Activated CD4-positive, alpha-beta T cell treated with anti-CD3 and anti-CD28 coated beads, Interleukin-2, amount 10 ng/mL, durations not matched to agents 24 days and 14 days (primary cell): ENCODE data around the gene QSOX2. TPM values are rescaled to one million over a fixed set of nuclear protein-coding genes. Genes with fewer than 3 reads are reported as not detected.
A peak's percentile ranks its signal among the peaks of the same experiment; 100 is the strongest.

Experiments
- DNase-seq: peaks from one replicate; pipeline ENCODE4 v3.0.0; 2022
- H3K27ac Mint-ChIP-seq: one replicate; pipeline ENCODE4 v1.8.0; 2022; ENCODE audit warnings: mild to moderate bottlenecking, mixed read lengths
- H3K27me3 Mint-ChIP-seq: one replicate; pipeline ENCODE4 v1.8.0; 2022; ENCODE audit warnings: mixed read lengths
- H3K36me3 Mint-ChIP-seq: one replicate; pipeline ENCODE4 v1.8.0; 2022; ENCODE audit warnings: low read depth, mild to moderate bottlenecking, mixed read lengths
- H3K4me1 Mint-ChIP-seq: one replicate; pipeline ENCODE4 v1.8.0; 2021; ENCODE audit warnings: mixed read lengths
- H3K4me3 Mint-ChIP-seq: one replicate; pipeline ENCODE4 v1.8.0; 2022; ENCODE audit warnings: mild to moderate bottlenecking, moderate library complexity, mixed read lengths
- H3K9me3 Mint-ChIP-seq: one replicate; pipeline ENCODE4 v1.8.0; 2021; ENCODE audit warnings: mixed read lengths
- intact Hi-C: fragments of 100-400 bp; cut with micrococcal nuclease; formaldehyde crosslinking; loops from one replicate; pipeline ENCODE4 v1.15.1; 2023
- total RNA-seq: library from RNA; stranded (reverse); gene quantifications from 2 replicates; pipeline ENCODE4 v1.2.3, GENCODE V29; 2022

Gene QSOX2
- total RNA-seq, 1 donor from 2014 or later = 28.0 TPM

GRCh38 chr9:136171801-136172411 lies 73.7 kb downstream of the QSOX2 start:
- DNase-seq = no peak
- H3K27ac Mint-ChIP-seq = no peak overlapping the region
- H3K4me3 Mint-ChIP-seq = no peak overlapping the region
- intact Hi-C loops = no loop called here
- peaks cover 2% of the 10 kb centered on the region for H3K27me3 Mint-ChIP-seq
- H3K9me3 Mint-ChIP-seq = no peaks in the 10 kb centered on the region
- no peaks in the 10 kb centered on the region for H3K36me3 Mint-ChIP-seq
- no peaks in the 10 kb centered on the region for H3K4me1 Mint-ChIP-seq

GRCh38 chr9:136171009-136171800 lies 74.4 kb downstream of the QSOX2 start:
- no peaks in the 10 kb centered on the region for H3K9me3 Mint-ChIP-seq
- DNase-seq = no peak
- intact Hi-C loops = no loop called here
- no peak overlapping the region for H3K4me3 Mint-ChIP-seq
- H3K36me3 Mint-ChIP-seq = no peaks in the 10 kb centered on the region
- H3K27me3 Mint-ChIP-seq = peaks cover 2% of the 10 kb centered on the region
- H3K27ac Mint-ChIP-seq = no peak overlapping the region
- no peaks in the 10 kb centered on the region for H3K4me1 Mint-ChIP-seq

DNA sequence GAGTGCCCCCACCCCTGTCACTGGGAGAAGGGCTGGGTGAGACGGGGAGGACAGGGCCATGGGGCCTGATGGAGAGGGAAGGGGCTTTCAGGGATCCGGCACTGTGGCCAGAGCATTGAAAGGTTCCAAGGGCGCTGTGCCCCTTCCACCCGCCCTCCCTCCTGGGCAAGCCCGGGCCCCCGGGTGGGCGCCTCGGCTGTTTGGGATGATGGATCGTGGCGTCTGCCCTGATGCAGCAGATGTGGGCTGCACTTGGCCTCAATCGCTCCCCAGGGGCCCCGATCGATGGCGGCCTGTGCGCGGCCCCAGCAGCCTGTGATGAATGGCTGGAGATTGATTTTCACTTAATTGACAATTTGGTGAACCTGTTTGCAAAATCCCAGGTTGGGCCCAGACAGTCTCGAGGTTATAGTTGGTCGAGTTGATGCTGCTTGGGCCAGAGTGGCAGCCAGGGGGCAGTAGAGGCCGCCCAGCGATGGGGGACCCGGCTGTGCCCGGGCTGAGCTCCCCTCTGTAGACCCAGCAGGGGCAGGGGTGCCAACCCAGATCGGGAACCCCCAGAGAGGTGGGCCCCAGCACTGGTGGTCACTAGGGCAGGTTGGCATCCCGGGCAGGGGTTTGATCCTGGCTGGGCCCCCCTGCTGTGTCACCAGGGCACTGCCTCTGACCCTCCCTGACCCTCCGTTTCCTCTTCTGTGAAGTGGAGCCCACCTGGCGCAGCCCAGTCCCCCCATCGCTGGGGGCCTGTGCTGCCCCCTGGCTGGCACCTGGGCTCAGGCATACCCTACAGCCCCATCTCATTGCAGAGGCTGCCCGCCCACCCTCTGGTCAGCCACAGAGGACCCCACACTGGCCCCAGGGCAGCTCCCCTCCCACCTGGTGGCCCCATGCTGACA lies 75.4 kb downstream of the QSOX2 start:
- Mint-ChIP-seq H3K4me3 (no peak overlapping the region), H3K27ac (no peak overlapping the region), H3K9me3 (no peaks in the 10 kb centered on the region), H3K36me3 (no peaks in the 10 kb centered on the region), H3K4me1 (no peaks in the 10 kb centered on the region), H3K27me3 (peaks cover 2% of the 10 kb centered on the region)
- intact Hi-C loops = loop anchor here (1.0 kb wide), 1 partner anchor 113 kb away; no protein-coding TSS in a partner anchor
- DNase-seq = peak; percentile 86

DNA sequence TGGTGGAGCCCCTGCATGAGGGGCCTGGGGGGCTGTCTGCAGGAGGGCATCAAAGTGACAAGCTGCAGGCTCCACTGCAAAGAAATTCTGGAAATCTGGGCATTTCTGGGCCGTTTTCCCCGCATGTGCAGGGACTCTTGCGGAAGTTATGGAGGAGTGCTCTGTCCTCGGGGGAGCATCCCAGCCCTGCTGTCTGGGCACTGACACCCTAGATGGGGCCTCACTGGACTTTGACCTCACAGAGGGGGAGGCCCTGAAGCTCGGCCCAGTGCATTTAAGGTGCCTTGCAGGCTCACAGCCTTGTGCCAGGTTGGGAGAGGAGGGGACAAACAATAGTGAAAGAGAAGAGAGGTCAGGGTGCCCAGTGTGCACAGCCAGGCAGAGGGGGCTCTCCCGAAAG lies 76.1 kb downstream of the QSOX2 start:
- no peaks in the 10 kb centered on the region for H3K4me1 Mint-ChIP-seq
- H3K27ac Mint-ChIP-seq = no peak overlapping the region
- intact Hi-C loops = no loop called here
- no peaks in the 10 kb centered on the region for H3K9me3 Mint-ChIP-seq
- H3K4me3 Mint-ChIP-seq = no peak overlapping the region
- peaks cover 4% of the 10 kb centered on the region for H3K27me3 Mint-ChIP-seq
- H3K36me3 Mint-ChIP-seq = no peaks in the 10 kb centered on the region
- no peak for DNase-seq

DNA sequence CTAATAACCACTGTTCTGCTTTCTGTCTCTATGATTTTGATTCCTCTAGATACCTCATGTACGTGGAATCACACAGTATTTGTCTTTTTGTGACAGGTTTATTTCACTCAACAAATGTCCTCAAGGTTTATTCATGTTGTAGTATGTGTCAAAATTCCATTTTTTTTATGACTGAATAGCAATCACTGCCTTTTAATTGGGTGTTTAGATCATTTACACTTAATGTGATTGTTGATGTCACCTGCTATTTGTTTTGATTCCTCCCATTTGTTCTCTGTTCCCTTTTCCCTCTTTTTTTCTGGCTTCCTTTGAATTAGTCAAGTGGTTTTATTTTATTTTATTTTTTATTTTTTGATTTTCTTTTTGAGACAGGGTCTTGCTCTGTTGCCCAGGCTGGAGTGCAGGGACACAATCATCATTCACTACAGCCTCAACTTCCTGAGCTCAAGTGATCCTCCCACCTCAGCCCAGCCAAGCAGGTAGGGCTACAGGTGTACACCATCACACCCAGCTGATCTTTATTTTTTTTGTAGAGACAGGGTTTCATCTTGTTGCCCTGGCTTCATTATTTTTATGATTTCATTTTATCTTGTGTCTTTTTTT lies 82.3 kb downstream of the QSOX2 start:
- H3K4me3 Mint-ChIP-seq = no peak overlapping the region
- no peaks in the 10 kb centered on the region for H3K4me1 Mint-ChIP-seq
- no peak for DNase-seq
- H3K9me3 Mint-ChIP-seq = no peaks in the 10 kb centered on the region
- H3K27ac Mint-ChIP-seq = no peak overlapping the region
- H3K27me3 Mint-ChIP-seq = peaks cover 5% of the 10 kb centered on the region
- no peaks in the 10 kb centered on the region for H3K36me3 Mint-ChIP-seq
- intact Hi-C loops = no loop called here

DNA sequence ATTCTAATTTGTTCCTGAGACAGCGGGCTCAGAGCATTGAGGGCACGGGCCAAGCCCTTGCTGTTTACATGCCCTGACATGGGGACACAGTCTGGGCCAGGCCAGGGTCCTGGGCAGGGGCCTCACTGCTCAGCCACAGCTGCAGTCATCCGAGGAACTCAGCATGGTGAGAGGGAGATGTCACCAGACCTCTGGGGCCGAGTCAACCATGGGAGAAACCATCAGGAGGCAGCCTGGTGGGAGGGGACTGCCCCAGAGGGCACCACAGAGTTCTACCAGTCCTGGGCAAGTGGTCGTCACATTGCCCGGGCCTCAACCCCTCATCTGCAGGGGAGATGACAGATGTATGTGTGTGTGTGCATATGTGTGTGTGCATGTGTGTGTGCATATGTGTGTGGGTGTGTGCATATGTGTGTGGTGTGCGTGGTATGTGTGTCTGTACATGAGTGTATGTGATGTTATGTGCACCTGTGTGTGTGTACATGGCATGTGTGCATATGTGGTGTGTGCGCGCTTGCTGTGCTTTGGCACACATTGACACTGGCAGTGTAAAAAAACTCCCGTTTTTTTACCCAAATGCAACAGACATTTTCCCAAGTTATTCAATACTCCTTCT lies 84.5 kb downstream of the QSOX2 start:
- H3K36me3 Mint-ChIP-seq = no peaks in the 10 kb centered on the region
- H3K9me3 Mint-ChIP-seq = no peaks in the 10 kb centered on the region
- DNase-seq = no peak
- no peaks in the 10 kb centered on the region for H3K4me1 Mint-ChIP-seq
- no peak overlapping the region for H3K4me3 Mint-ChIP-seq
- intact Hi-C loops = no loop called here
- no peak overlapping the region for H3K27ac Mint-ChIP-seq
- H3K27me3 Mint-ChIP-seq = peaks cover 5% of the 10 kb centered on the region

- Mint-ChIP-seq H3K27me3 (peaks cover 5% of the 10 kb centered on the region), H3K27ac (no peak overlapping the region), H3K4me1 (no peaks in the 10 kb centered on the region), H3K36me3 (no peaks in the 10 kb centered on the region), H3K9me3 (no peaks in the 10 kb centered on the region), H3K4me3 (no peak overlapping the region)
- no peak for DNase-seq
- intact Hi-C loops = no loop called here
These were observed 85.2 kb downstream of the QSOX2 start for GRCh38 chr9:136160381-136160841.

GRCh38 chr9:136159851-136160250 lies 85.8 kb downstream of the QSOX2 start:
- no peaks in the 10 kb centered on the region for H3K9me3 Mint-ChIP-seq

DNA sequence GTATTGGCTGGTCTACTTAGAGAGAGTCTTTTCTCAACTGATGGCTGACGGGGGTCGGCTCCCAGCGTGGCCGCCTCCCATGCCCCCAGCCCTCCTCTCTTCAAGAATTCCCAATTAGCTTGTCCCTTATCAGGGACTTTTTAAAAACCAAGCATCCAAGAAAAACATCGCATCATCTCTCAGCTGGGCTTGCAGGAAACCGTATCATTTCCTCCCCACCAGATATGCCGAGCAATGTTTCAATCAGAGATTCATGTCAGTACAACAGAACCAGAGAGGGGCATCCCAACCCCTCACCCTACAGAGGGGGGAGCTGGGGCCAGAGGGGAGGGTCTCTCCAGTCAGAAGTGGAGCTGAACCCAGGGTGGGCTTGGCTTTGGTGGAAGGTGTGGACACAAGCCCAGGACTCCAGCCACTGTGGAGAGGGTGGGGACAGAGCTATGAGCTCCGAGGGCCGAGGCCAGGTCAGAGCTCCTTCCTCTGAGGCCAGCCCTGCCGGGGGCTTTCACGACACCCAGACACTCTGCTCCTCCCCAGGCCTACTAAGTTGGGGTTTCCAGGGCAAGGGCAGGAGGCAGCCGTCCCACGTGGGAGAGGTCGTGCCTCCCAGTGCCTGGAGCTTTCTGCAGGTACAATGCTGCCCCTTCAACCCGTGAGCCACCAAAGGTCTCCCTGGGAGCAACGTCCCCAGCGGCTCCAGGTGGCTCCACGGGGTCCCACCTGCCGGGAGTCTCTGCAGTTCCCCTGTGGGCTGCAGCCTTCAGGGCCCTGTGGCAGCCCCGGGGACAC lies 87.9 kb downstream of the QSOX2 start:
- Mint-ChIP-seq H3K4me1 (no peaks in the 10 kb centered on the region), H3K27ac (no peak overlapping the region), H3K27me3 (no peaks in the 10 kb centered on the region), H3K4me3 (no peak overlapping the region), H3K36me3 (no peaks in the 10 kb centered on the region), H3K9me3 (no peaks in the 10 kb centered on the region)
- intact Hi-C loops = no loop called here
- DNase-seq = no peak

More at GRCh38 chr9:136159851-136160250, 85.8 kb downstream of the QSOX2 start:
- H3K4me3 Mint-ChIP-seq = no peak overlapping the region
- H3K4me1 Mint-ChIP-seq = no peaks in the 10 kb centered on the region
- H3K27ac Mint-ChIP-seq = no peak overlapping the region
- no peak for DNase-seq
- H3K36me3 Mint-ChIP-seq = no peaks in the 10 kb centered on the region
- peaks cover 3% of the 10 kb centered on the region for H3K27me3 Mint-ChIP-seq
- intact Hi-C loops = no loop called here

Other genes starting within 250 kb of the QSOX2 start
- gene NACC2, start 150.5 kb downstream of the QSOX2 start, total RNA-seq = 3.2 and 3.6 TPM in 2 replicates
- gene TMEM250, start 126.9 kb downstream of the QSOX2 start, total RNA-seq = 49.8 and 52.7 TPM in 2 replicates
- not detected in 2 replicates for gene LHX3, start 40.7 kb downstream of the QSOX2 start, total RNA-seq
- gene CCDC187, start 58.3 kb upstream of the QSOX2 start, total RNA-seq = not detected in 2 replicates
- gene GPSM1, start 81.7 kb upstream of the QSOX2 start, total RNA-seq = 19.2 and 20.5 TPM in 2 replicates
- gene DNLZ, start 117.9 kb upstream of the QSOX2 start, total RNA-seq = 31.5 and 34.0 TPM in 2 replicates
- 7.8 and 9.2 TPM in 2 replicates for gene CARD9, start 127.9 kb upstream of the QSOX2 start, total RNA-seq
- gene SNAPC4, start 154.4 kb upstream of the QSOX2 start, total RNA-seq = 27.3 and 28.0 TPM in 2 replicates
- gene ENTR1, start 164.8 kb upstream of the QSOX2 start, total RNA-seq = 56.4 and 60.0 TPM in 2 replicates
- 114 and 124 TPM in 2 replicates for gene PMPCA, start 164.8 kb upstream of the QSOX2 start, total RNA-seq
- gene INPP5E, start 194.0 kb upstream of the QSOX2 start, total RNA-seq = 19.6 and 20.6 TPM in 2 replicates
- 79.2 and 81.2 TPM in 2 replicates for gene SEC16A, start 237.2 kb upstream of the QSOX2 start, total RNA-seq